B cell (primary cell): ENCODE measurements around the gene RAN. TPM values are rescaled to one million over a fixed set of nuclear protein-coding genes. Genes with fewer than 3 reads are reported as not detected.

Source experiments
- ATAC-seq: fragments of 200-7000 bp; cut with Tn5 transposase; one replicate; pipeline ENCODE4 v1.10.0; 2021; ENCODE audit warnings: low read depth, mild to moderate bottlenecking, moderate number of reproducible peaks, moderate library complexity
- CTCF ChIA-PET: fragments of 350-600 bp; sonication (Branson Sonifier 250); formaldehyde crosslinking; loops from one replicate; lab custom pipeline; 2021; ENCODE audit warnings: antibody characterized with exemption, inconsistent platforms; lab: Charles Lee
- POLR2A ChIA-PET: fragments of 350-600 bp; sonication (Branson Sonifier 250); formaldehyde crosslinking; loops from one replicate; lab custom pipeline; 2021; ENCODE audit warnings: antibody characterized with exemption; lab: Charles Lee
- DNase-seq: peaks from one replicate; pipeline ENCODE4 v3.0.0; 2013
- H2AFZ ChIP-seq: 2 replicates; pipeline ENCODE4 v1.6.1; 2012; ENCODE audit warnings: mild to moderate bottlenecking, low read depth, low read length; ENCODE audit not compliant: insufficient read depth, poor library complexity, severe bottlenecking
- H3K27ac ChIP-seq, 2 donors: 1 replicate in 1 of 2; 2 replicates in 1 of 2; pipeline ENCODE4 v1.5.1; 2012 to 2013; ENCODE audit warnings: low read length in 2 of 2, mild to moderate bottlenecking in 2 of 2, moderate library complexity in 1 of 2
- H3K27me3 ChIP-seq, 4 experiments: fragments of 200-600 bp in 1 of 4; sonication (generic) in 1 of 4; replicated peaks in 1 of 4; 1 replicate in 2 of 4; 2 replicates in 2 of 4; pipeline versions ENCODE4 v1.6.1 to v1.7.0; 2013 to 2016; ENCODE audit warnings: low read length in 3 of 4, mild to moderate bottlenecking in 2 of 4, mixed read lengths in 1 of 4, moderate library complexity in 1 of 4; ENCODE audit not compliant: insufficient read depth in 4 of 4, control insufficient read depth in 3 of 4; ENCODE audit errors: control extremely low read depth in 1 of 4
- H3K36me3 ChIP-seq, 2 experiments: replicated peaks in 1 of 2; 1 replicate in 1 of 2; 2 replicates in 1 of 2; pipeline versions ENCODE4 v1.6.1 to v1.7.1; 2013; ENCODE audit warnings: low read length in 1 of 2; ENCODE audit not compliant: insufficient read depth in 2 of 2, control insufficient read depth in 1 of 2; ENCODE audit errors: control extremely low read depth in 1 of 2, extremely low read depth in 1 of 2
- H3K4me1 ChIP-seq, 2 donors: fragments of 200-600 bp in 1 of 2; sonication (generic) in 1 of 2; 1 replicate in 1 of 2; 2 replicates in 1 of 2; pipeline versions ENCODE4 v1.5.1 to v1.6.1; 2013 to 2017; ENCODE audit warnings: low read length in 2 of 2; ENCODE audit not compliant: control insufficient read depth in 2 of 2, insufficient read depth in 2 of 2
- H3K4me2 ChIP-seq: replicated peaks from 2 replicates; pipeline ENCODE3; 2012; ENCODE audit warnings: mild to moderate bottlenecking, low read depth, low read length; ENCODE audit not compliant: poor library complexity, severe bottlenecking
- H3K4me3 ChIP-seq, 5 experiments: fragments of 200-600 bp in 1 of 5; sonication (generic) in 1 of 5; 1 replicate in 3 of 5; 2 replicates in 2 of 5; pipeline versions ENCODE4 v1.5.1 to v1.7.0; 2011 to 2016; ENCODE audit warnings: low read length in 4 of 5, mild to moderate bottlenecking in 4 of 5, low read depth in 2 of 5, control low read depth in 1 of 5, moderate library complexity in 1 of 5; ENCODE audit not compliant: insufficient read depth in 1 of 5; ENCODE audit errors: control extremely low read depth in 1 of 5, extremely low read depth in 1 of 5
- H3K79me2 ChIP-seq: fragments of 200-600 bp; sonication (generic); one replicate; pipeline ENCODE4 v1.6.0; 2016; ENCODE audit warnings: low read length; ENCODE audit not compliant: control insufficient read depth, insufficient read depth
- H3K9ac ChIP-seq: fragments of 200-600 bp; sonication (generic); 2 replicates; pipeline ENCODE4 v1.6.1; 2017; ENCODE audit warnings: mild to moderate bottlenecking, low read length, moderate library complexity
- H3K9me3 ChIP-seq, 3 donors: one replicate each; pipeline versions ENCODE4 v1.6.1 to v1.7.1; 2013; ENCODE audit warnings: low read length in 2 of 3; ENCODE audit not compliant: control insufficient read depth in 2 of 3, insufficient read depth in 1 of 3; ENCODE audit errors: control extremely low read depth in 1 of 3
- H4K20me1 ChIP-seq: 2 replicates; pipeline ENCODE4 v1.6.0; 2012; ENCODE audit warnings: mild to moderate bottlenecking, low read length; ENCODE audit not compliant: insufficient read depth, control insufficient read depth, poor library complexity, severe bottlenecking
- H3K27ac Mint-ChIP-seq: one replicate; pipeline ENCODE4 v1.8.0; 2021; ENCODE audit warnings: mixed read lengths
- H3K27me3 Mint-ChIP-seq: one replicate; pipeline ENCODE4 v1.8.0; 2021; ENCODE audit warnings: mixed read lengths
- H3K4me1 Mint-ChIP-seq: one replicate; pipeline ENCODE4 v1.8.0; 2021; ENCODE audit warnings: mixed read lengths
- H3K4me3 Mint-ChIP-seq: one replicate; pipeline ENCODE4 v1.8.0; 2021; ENCODE audit warnings: mixed read lengths
- H3K9me3 Mint-ChIP-seq: one replicate; pipeline ENCODE4 v1.8.0; 2022; ENCODE audit warnings: mixed read lengths; ENCODE audit not compliant: insufficient read depth
- CTCF ChIP-seq: fragments of 200-600 bp; IDR thresholded peaks from one replicate; pipeline ENCODE4 v1.8.0; 2022; ENCODE audit warnings: antibody characterized with exemption, mild to moderate bottlenecking
- EZH2 ChIP-seq: IDR thresholded peaks from 2 replicates; pipeline ENCODE4 v1.6.1; 2012; ENCODE audit warnings: borderline replicate concordance, low read depth, mild to moderate bottlenecking, moderate library complexity, low read length; ENCODE audit not compliant: insufficient read depth, poor library complexity, severe bottlenecking
- WGBS: methylation state at CpG from one replicate; pipeline ENCODE4 v1.1.5; 2013; ENCODE audit warnings: missing lambda C conversion rate; ENCODE audit not compliant: insufficient coverage; 5-methylcytosine and 5-hydroxymethylcytosine counted together
- intact Hi-C: fragments of 100-400 bp; cut with micrococcal nuclease; formaldehyde crosslinking; loops from one replicate; pipeline ENCODE4 v1.10.0; 2022
- polyA plus RNA-seq: library from polyadenylated mRNA; depleted of rRNA; stranded (reverse); fragments of >200 nt; gene quantifications from 2 replicates; pipeline ENCODE4 v1.2.3, GENCODE V29; 2012
- total RNA-seq, 2 donors: library from RNA; stranded (reverse); fragments of 120-200 nt in 1 of 2; gene quantifications; 1 replicate in 1 of 2; 2 replicates in 1 of 2; pipeline versions ENCODE4 v1.2.3 to v1.2.4, GENCODE V29; 2013 to 2022

Gene RAN
- total and polyA plus RNA-seq, 2 donors (not counting 1 experiment from before 2014, with no cell fraction given): 298 to 339 TPM

GRCh38 chr12:130832561-130833209 lies 39.2 kb upstream of the RAN start:
- peaks cover 16% of the 10 kb centered on the region for H3K79me2 ChIP-seq
- WGBS: 92% methylated on average over 17 of the region's 17 CpGs
- no peaks in the 10 kb centered on the region for H4K20me1 ChIP-seq
- no peak overlapping the region for H3K4me3 ChIP-seq
- Mint-ChIP-seq H3K4me3 (no peak overlapping the region), H3K4me1 (peaks cover 19% of the 10 kb centered on the region), H3K27me3 (no peaks in the 10 kb centered on the region), H3K9me3 (no peaks in the 10 kb centered on the region), H3K27ac (no peak overlapping the region)
- H3K4me2 ChIP-seq: no peak overlapping the region
- intact Hi-C loops: no loop called here
- no peaks in the 10 kb centered on the region for H3K27me3 ChIP-seq
- TF ChIP-seq EZH2 (no peak), CTCF (no peak)
- ATAC-seq (no peak), DNase-seq (no peak)
- POLR2A ChIA-PET: no interaction called here
- H3K4me1 ChIP-seq: peaks cover 0 to 5% of the 10 kb centered on the region in 2 donors
- H3K27ac ChIP-seq: no peak overlapping the region
- no peaks in the 10 kb centered on the region for H3K9me3 ChIP-seq
- no peak overlapping the region for H2AFZ ChIP-seq
- CTCF ChIA-PET: no interaction called here
- no peaks in the 10 kb centered on the region for H3K36me3 ChIP-seq
- no peak overlapping the region for H3K9ac ChIP-seq

GRCh38 chr12:130835011-130835410 lies 36.9 kb upstream of the RAN start:
- H2AFZ ChIP-seq: no peak overlapping the region
- H3K9ac ChIP-seq: no peak overlapping the region
- H3K27me3 Mint-ChIP-seq: no peaks in the 10 kb centered on the region
- no peak overlapping the region for H3K4me2 ChIP-seq
- ATAC-seq: no peak
- peaks cover 16% of the 10 kb centered on the region for H3K79me2 ChIP-seq
- H3K4me3 ChIP-seq: no peak overlapping the region
- H3K9me3 ChIP-seq: no peaks in the 10 kb centered on the region
- H3K4me3 Mint-ChIP-seq: no peak overlapping the region
- H3K36me3 ChIP-seq: no peaks in the 10 kb centered on the region
- H3K9me3 Mint-ChIP-seq: no peaks in the 10 kb centered on the region
- no peaks in the 10 kb centered on the region for H3K27me3 ChIP-seq
- H3K4me1 Mint-ChIP-seq: peaks cover 27% of the 10 kb centered on the region
- peaks cover 9 to 18% of the 10 kb centered on the region in 2 donors for H3K4me1 ChIP-seq
- H3K27ac ChIP-seq: no peak overlapping the region
- CTCF ChIA-PET: interaction anchor here (1.0 to 1.5 kb wide), 2 partner anchors 10 to 18 kb away, joined by 3 read pairs; no protein-coding TSS in a partner anchor
- H4K20me1 ChIP-seq: no peaks in the 10 kb centered on the region
- WGBS: 93% methylated on average over 2 of the region's 11 CpGs
- DNase-seq: no peak
- intact Hi-C loops: no loop called here
- POLR2A ChIA-PET: no interaction called here
- H3K27ac Mint-ChIP-seq: no peak overlapping the region
- no peak for TF ChIP-seq CTCF
- no peak for TF ChIP-seq EZH2
